Embryonic facial prominence (tissue), 1 donor: ENCODE data around the gene BET1L.
"Not testable (repeated sequence)": the region's sequence is repeated elsewhere in the genome, so short reads cannot be mapped to it uniquely, and the experiment has no call there.

ENCODE experiments used
- DNase-seq: peaks from one replicate; pipeline ENCODE4 v3.0.0-alpha.2; 2016; ENCODE audit errors: extremely low spot score

BET1L gene

GRCh38 chr11:196786-197731 lies 10.1 kb downstream of the BET1L start:
- DNase-seq, result no peak

DNA sequence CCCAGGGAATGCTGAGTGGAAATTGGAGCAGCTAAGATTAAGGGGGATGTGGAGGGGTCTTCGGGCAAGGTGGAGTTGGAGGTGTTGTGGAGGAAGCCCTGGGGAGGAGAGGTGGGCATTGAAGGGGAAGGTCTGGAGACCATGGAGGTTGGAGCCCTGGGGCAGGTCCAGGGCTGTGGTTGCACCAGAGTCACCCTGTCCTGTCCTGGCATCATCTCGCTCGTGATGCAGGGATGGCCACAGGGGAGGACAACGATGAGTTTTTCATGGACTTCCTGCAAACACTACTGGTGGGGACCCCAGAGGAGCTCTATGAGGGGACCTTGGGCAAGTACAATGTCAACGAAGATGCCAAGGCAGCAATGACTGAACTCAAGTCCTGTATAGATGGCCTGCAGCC lies 13.7 kb downstream of the BET1L start:
- not testable (repeated sequence) for DNase-seq

GRCh38 chr11:192674-193128 lies 14.5 kb downstream of the BET1L start, which contains the start of gene SCGB1C1:
Gene SCGB1C1, plus strand, starts transcription at chr11:193078. Its CDS starts 22 bp downstream, at chr11:193100.
- DNase-seq, result not testable (repeated sequence)

GRCh38 chr11:191490-192478 lies 15.4 kb downstream of the BET1L start:
- not testable (repeated sequence) for DNase-seq

GRCh38 chr11:190546-190945 lies 16.7 kb downstream of the BET1L start:
- DNase-seq, result not testable (repeated sequence)

DNA sequence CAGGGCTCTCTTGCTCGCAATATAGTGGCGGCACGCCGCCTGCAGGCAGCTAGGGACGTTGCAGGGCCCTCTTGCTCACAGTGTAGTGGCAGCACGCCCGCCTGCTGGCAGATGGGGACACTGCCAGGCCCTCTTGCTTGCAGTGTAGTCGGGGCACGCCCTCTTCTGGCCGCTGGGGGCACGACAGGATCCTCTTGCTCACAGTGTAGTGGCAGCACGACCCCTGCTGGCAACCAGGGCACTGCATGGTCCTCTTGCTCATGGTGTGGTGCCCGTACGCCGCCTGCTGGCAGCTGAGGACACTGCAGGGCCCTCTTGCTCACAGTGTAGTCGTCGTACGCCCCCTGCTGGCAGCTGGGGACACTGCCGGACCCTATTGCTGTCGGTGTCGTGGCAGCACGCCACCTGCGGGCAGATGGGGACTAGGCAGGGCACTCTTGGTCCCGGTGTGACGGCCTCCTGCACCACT lies 17.3 kb downstream of the BET1L start:
- DNase-seq, result not testable (repeated sequence)

- DNase-seq, result not testable (repeated sequence)
Observed at GRCh38 chr11:189200-189783, 17.9 kb downstream of the BET1L start.

GRCh38 chr11:180242-180641 lies 27.0 kb downstream of the BET1L start:
- not testable (repeated sequence) for DNase-seq
